Epithelial cell of proximal tubule (primary cell): ENCODE data around the gene LGMN. TPM values are rescaled to one million over a fixed set of nuclear protein-coding genes. Genes with fewer than 3 reads are reported as not detected.
A peak's percentile ranks its signal among the peaks of the same experiment; 100 is the strongest.

Experiments
- DNase-seq: peaks from one replicate; pipeline ENCODE4 v3.0.0-alpha.2; 2011; ENCODE audit warnings: low read depth
- H3K4me3 ChIP-seq: 2 replicates; pipeline ENCODE4 v1.5.1; 2011; ENCODE audit warnings: low read depth, mild to moderate bottlenecking, low read length
- total RNA-seq: library from RNA; depleted of rRNA; stranded (reverse); fragments of >200 nt; gene quantifications from 2 replicates; pipeline ENCODE4 v1.2.3, GENCODE V29; 2015
- TF ChIP-seq, protein P1 (sequence below): conservative IDR thresholded peaks from 2 replicates; pipeline ENCODE4 v1.5.1; 2012; ENCODE audit warnings: low read depth, mild to moderate bottlenecking, low read length

The LGMN gene
- total RNA-seq, 1 donor from 2014 or later = 63.5 TPM

DNA sequence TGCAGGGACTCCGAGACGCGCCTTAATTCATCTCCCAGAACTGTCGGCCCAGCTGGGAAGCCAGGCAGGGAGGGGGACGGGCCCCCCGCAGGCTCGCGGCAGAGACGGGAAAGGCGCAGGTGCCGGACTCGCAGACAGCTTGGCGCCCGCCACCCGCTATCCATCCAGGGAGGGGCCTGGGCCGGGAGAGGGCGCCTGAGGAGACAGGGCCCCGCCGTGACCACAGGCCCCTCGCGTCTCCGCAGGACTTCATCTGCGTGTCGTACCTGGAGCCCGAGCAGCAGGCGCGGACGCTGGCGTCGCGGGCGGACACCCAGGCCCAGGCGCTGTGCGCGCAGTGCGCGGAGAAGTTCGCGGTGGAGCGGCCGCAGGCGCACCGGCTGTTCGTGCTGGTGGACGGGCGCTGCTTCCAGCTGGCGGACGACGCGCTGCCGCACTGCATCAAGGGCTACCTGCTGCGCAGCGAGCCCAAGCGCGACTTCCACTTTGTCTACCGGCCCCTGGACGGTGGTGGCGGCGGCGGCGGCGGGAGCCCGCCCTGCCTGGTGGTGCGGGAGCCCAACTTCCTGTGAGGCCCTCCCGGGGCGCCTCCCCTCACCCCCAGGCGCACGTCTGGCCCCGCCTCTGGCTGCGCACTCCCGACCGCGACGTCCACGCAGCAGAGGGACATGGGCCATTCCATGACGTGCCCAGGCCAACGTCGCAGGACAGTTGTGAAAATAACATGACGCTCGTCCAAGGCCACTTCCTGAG is 60.6 kb downstream of the LGMN start:
- no peak overlapping the region for H3K4me3 ChIP-seq
- no peak for DNase-seq
- TF ChIP-seq, protein P1, sequence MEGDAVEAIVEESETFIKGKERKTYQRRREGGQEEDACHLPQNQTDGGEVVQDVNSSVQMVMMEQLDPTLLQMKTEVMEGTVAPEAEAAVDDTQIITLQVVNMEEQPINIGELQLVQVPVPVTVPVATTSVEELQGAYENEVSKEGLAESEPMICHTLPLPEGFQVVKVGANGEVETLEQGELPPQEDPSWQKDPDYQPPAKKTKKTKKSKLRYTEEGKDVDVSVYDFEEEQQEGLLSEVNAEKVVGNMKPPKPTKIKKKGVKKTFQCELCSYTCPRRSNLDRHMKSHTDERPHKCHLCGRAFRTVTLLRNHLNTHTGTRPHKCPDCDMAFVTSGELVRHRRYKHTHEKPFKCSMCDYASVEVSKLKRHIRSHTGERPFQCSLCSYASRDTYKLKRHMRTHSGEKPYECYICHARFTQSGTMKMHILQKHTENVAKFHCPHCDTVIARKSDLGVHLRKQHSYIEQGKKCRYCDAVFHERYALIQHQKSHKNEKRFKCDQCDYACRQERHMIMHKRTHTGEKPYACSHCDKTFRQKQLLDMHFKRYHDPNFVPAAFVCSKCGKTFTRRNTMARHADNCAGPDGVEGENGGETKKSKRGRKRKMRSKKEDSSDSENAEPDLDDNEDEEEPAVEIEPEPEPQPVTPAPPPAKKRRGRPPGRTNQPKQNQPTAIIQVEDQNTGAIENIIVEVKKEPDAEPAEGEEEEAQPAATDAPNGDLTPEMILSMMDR = no peak

DNA sequence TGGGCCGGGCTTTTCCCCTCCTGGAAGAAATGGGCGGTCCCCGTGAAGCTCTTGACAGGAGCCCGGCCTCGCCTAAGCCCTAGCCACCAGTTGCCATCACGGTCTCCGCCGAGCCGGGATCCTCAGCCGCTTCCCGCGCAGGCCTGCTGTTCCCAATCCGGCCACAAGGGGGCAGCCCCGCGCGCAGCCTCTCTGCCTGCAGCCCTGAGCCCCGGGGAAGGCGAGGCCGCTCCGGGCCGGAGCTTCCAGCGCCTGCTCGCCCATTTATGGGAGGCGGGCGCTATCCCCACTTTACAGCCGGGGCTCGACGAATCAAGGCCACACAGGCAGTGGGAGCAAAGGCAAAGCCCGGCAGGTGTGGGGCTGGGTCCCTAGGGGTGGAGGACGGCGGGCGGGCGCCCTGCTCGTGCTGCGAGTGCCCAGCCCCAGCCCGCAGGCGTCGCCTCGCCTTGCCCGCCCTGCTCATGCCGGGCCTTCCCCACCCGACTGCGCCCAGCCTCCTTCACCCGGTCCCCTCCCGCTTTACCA is 61.5 kb downstream of the LGMN start:
- no peak overlapping the region for H3K4me3 ChIP-seq
- DNase-seq = no peak
- TF ChIP-seq, protein P1 = peak; percentile 81

DNA sequence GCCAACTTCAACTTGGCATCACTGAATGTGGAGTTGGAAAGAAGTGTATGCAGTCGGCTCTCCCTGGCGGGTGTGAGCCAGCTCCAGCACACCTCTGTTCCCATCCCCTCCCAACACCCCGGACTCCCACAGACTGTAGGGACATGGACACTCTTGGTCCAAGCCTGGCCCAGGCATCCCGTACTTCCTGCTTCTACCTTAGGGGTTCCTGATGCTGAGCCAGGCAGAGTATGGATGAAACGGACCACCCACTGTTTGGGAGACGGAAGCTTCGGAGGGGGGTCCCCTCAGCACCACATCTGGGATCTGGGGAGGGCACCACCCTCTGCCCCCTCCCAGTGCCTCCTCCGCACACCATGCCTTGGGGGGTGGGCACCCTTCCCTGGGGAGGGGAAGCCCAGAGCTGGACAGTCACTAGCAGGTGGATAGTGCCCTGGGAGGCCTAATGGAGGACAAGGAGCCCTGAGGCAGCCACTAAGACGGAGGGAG is 62.0 kb downstream of the LGMN start:
- DNase-seq = no peak
- TF ChIP-seq, protein P1 = no peak
- no peak overlapping the region for H3K4me3 ChIP-seq

DNA sequence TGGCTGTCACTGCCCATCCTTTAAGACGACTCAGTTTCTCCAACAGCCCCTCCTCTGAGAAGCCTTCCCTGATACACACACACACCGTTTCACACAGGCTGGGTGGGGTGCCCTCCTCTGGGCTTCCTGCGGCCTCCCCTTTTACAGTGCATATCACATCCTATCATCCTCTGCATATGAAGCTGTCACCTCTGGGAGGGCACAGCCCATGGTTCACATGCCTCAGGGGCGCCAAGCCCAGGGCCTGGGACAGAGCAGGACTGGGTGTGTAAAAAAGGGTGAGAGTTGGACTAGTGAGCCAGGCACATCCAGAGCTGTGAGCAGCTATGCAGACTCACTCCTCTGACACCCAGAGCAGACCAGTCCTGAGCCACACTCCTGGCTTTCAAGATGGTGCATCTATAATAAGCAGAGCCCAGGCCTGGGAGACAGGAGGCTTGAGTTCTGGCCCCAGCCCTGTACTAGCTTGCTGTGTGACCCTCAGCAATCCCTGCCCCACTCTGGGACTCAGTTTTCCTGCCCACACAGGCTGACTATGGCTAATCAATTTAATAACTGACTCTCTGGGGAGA is 62.6 kb downstream of the LGMN start:
- no peak overlapping the region for H3K4me3 ChIP-seq
- TF ChIP-seq, protein P1 = no peak
- no peak for DNase-seq

DNA sequence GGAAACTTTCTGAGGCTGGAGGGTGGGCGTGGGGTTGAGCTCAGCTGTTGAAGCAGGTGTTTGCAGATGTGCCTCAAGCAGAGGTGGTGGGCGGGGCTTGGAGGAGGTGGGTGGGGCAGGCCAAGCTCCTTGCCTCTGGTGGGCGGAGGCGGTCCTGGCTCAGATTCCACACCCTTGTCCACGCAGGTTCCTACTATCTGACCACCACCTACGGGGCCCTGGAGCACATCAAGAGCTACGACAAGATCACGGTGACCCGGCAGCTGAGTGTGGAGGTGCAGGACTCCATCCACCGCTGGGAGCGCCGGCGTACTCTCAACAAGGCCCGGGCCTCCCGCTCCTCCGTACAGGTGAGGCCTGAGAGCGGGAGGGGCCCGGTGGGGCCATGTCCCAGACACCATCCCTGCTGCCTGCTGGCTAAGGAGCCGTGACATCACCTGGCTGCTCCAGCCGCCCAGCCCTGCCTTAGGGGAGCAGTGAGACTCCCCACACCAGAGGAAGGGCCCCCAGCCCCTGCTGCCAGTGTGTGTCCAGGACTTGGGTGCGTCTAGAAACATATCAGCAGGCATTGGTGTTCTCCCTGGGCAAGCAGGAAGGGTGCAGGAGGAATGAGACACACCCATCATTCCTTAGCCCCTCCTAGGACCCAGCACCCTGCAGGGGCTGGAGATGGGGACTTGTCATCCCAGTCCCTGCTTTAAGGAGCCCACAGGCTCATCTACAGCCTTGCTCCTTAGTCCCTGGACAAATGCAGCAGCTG is 63.4 kb downstream of the LGMN start:
- no peak overlapping the region for H3K4me3 ChIP-seq
- TF ChIP-seq, protein P1 = no peak
- DNase-seq = no peak

DNA sequence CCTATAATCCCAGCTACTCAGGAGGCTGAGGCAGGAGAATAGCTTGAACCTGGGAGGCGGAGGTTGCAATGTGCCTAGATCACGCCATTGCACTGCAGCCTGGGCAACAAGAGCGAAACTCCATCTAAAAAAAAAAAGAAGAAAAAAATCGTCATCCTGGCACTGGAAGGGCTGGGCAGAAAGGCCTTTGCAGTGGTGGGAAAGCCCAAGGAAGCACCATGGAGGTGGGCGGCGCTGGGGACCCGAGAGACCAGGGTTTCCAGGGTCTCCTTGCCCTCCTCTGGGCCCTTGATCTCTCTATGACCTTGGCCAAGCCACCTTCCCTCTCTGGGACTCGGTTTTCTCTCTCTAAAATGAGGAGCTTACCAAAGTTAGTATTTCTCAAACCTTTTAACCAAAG is 65.4 kb downstream of the LGMN start:
- no peak overlapping the region for H3K4me3 ChIP-seq
- TF ChIP-seq, protein P1 = no peak
- no peak for DNase-seq
